ENCODE measurements around the gene ABCC3. TPM values are rescaled to one million over a fixed set of nuclear protein-coding genes. Genes with fewer than 3 reads are reported as not detected.

The ABCC3 gene
- total and polyA plus RNA-seq, 9 of the 15 experiments (the other 6 are each of a cell fraction or from before 2014, with no cell fraction given), result 0.03 to 1.6 (median 0.42) TPM; not detected in 5

DNA sequence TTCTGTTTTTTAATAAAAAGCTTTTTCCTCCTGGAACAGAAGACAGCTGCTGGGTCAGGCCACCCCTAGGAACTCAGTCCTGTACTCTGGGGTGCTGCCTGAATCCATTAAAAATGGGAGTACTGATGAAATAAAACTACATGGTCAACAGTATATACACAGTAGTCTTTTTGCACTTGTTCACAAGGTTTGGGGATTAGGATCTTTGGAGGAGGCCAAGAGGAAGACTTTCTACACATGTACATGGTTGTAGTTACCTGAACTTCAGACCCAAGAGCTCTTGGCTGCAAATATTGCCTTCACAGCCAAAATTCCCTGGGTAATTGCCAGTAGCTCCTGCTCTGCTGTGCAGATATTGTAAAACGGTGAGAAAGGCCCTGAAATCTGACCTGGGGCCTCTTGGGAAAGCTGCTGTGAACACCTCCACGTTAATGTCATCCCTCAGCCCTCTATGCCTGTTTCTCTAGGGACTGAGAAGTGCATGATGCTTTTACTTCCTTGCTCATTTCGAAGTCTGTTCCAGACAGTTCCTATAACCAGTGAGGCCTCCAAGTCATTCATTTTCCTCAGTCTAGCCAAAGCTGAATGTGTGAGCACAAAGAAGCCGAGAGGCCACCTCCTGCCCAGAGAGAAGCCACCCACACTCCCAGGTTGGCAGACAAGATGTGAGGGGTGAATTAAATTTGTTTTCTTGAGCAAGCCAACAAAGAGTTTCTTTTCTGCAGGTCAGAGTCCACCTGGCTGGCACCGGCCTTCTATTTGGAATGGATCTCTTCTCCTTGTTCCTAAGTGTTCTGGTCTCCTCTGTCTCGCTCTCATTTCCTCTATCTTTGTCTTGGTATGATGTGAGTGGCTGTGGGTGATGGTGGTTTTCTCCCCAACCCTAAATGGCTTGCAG lies 57.1 kb downstream of the ABCC3 start:
- no peak overlapping the region for H3K27ac ChIP-seq (ENCODE audit: extremely low read depth, low read depth, low read length)
- no peak for TF ChIP-seq MAFK (IDR thresholded peaks at IDR 0.05; ENCODE audit: low read length)
- no peak for TF ChIP-seq ZNF57 (CRISPR knock-in tag; IDR thresholded peaks at IDR 0.05)
- TF ChIP-seq, protein P1, sequence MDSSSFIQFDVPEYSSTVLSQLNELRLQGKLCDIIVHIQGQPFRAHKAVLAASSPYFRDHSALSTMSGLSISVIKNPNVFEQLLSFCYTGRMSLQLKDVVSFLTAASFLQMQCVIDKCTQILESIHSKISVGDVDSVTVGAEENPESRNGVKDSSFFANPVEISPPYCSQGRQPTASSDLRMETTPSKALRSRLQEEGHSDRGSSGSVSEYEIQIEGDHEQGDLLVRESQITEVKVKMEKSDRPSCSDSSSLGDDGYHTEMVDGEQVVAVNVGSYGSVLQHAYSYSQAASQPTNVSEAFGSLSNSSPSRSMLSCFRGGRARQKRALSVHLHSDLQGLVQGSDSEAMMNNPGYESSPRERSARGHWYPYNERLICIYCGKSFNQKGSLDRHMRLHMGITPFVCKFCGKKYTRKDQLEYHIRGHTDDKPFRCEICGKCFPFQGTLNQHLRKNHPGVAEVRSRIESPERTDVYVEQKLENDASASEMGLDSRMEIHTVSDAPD (CRISPR knock-in tag; IDR thresholded peaks at IDR 0.05), result no peak
- TF ChIP-seq SMARCC2 (IDR thresholded peaks at IDR 0.05; ENCODE audit: low read depth), result no peak
- TF ChIP-seq, protein P2, sequence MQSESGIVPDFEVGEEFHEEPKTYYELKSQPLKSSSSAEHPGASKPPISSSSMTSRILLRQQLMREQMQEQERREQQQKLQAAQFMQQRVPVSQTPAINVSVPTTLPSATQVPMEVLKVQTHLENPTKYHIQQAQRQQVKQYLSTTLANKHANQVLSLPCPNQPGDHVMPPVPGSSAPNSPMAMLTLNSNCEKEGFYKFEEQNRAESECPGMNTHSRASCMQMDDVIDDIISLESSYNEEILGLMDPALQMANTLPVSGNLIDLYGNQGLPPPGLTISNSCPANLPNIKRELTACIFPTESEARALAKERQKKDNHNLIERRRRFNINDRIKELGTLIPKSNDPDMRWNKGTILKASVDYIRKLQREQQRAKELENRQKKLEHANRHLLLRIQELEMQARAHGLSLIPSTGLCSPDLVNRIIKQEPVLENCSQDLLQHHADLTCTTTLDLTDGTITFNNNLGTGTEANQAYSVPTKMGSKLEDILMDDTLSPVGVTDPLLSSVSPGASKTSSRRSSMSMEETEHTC (IDR thresholded peaks at IDR 0.05), result no peak
- TF ChIP-seq PYGO2 (tag; IDR thresholded peaks at IDR 0.05), result no peak
- TF ChIP-seq HCFC1 (IDR thresholded peaks at IDR 0.05; ENCODE audit: low read depth, low read length), result no peak
- TF ChIP-seq, protein P3, sequence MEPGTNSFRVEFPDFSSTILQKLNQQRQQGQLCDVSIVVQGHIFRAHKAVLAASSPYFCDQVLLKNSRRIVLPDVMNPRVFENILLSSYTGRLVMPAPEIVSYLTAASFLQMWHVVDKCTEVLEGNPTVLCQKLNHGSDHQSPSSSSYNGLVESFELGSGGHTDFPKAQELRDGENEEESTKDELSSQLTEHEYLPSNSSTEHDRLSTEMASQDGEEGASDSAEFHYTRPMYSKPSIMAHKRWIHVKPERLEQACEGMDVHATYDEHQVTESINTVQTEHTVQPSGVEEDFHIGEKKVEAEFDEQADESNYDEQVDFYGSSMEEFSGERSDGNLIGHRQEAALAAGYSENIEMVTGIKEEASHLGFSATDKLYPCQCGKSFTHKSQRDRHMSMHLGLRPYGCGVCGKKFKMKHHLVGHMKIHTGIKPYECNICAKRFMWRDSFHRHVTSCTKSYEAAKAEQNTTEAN (CRISPR knock-in tag; IDR thresholded peaks at IDR 0.05), result no peak
- TF ChIP-seq ZNF780A (CRISPR knock-in tag; IDR thresholded peaks at IDR 0.05), result no peak
- TF ChIP-seq ZNF76 (CRISPR knock-in tag; IDR thresholded peaks at IDR 0.05; ENCODE audit: borderline replicate concordance), result no peak
- TF ChIP-seq CCAR2 (IDR thresholded peaks at IDR 0.05; ENCODE audit: low read depth, low read length), result no peak
- no peak for TF ChIP-seq TGIF2 (CRISPR knock-in tag; IDR thresholded peaks at IDR 0.05)
- TF ChIP-seq TCF3 (CRISPR knock-in tag; IDR thresholded peaks at IDR 0.05), result no peak
- TF ChIP-seq ETV5 (CRISPR knock-in tag; IDR thresholded peaks at IDR 0.05; ENCODE audit: low read depth), result no peak
- TF ChIP-seq KLF16 (IDR thresholded peaks at IDR 0.05), result no peak
- no peak for TF ChIP-seq ZNF75A (CRISPR knock-in tag; IDR thresholded peaks at IDR 0.05)
- TF ChIP-seq ZNF668 (CRISPR knock-in tag; IDR thresholded peaks at IDR 0.05), result no peak
- TF ChIP-seq ETS2 (tag; IDR thresholded peaks at IDR 0.05; ENCODE audit: borderline replicate concordance, poor library complexity, severe bottlenecking), result no peak
- H3K9ac ChIP-seq (ENCODE audit: insufficient read depth in 1 of 2, low read depth in 2 of 2, low read length in 2 of 2), result peak overlapping the region in 1 of 2 experiments; percentile 26; a peak in 1 of 4 replicates
- POLR2A ChIA-PET, result interaction anchor here (0.7 to 1.8 kb wide), 6 partner anchors 8 to 270 kb away, joined by 3 to 5 read pairs (median 4); partner anchors contain the start of gene LUC7L3
- H3K79me2 ChIP-seq (ENCODE audit: control insufficient read depth, insufficient read depth, low read length), result no peaks in the 10 kb centered on the region
- intact Hi-C loops (cut with micrococcal nuclease), result no loop called here
- no TSS peak for BruUV-seq (replicated peaks)
- no peaks in the 10 kb centered on the region for H3K9me1 ChIP-seq (ENCODE audit: control insufficient read depth, insufficient read depth, low read length)
- ATAC-seq (no peak), FAIRE-seq (no peak), DNase-seq (ENCODE audit: extremely low read depth in 1 of 4, low spot score in 3 of 4) (no peak)
- H2AFZ ChIP-seq (ENCODE audit: low read depth, low read length), result no peak overlapping the region
- H4K20me1 ChIP-seq (replicated peaks; ENCODE audit: control insufficient read depth, insufficient read depth, low read length), result no peaks in the 10 kb centered on the region
- in situ Hi-C loops (cut with MboI), result no loop called here
- WGBS (ENCODE audit: insufficient coverage, low coverage, missing lambda C conversion rate), result 59% methylated on average over 6 of the region's 6 CpGs
- CTCF ChIA-PET (ENCODE audit: low intra/inter-chr PET ratio), result interaction anchor here (0.6 kb wide), 1 partner anchor 13 kb away, joined by 3 read pairs; no protein-coding TSS in a partner anchor
- H3K27me3 ChIP-seq (ENCODE audit: control insufficient read depth in 2 of 2, insufficient read depth in 2 of 2, low read length in 2 of 2), result no peaks in the 10 kb centered on the region
- no peak overlapping the region for H3K4me2 ChIP-seq (ENCODE audit: insufficient read depth, low read length)
- peaks cover 45% of the 10 kb centered on the region for H3K36me3 ChIP-seq (ENCODE audit: control insufficient read depth, insufficient read depth, low read length)
- peaks cover 0 to 10% of the 10 kb centered on the region in 2 experiments; a peak in 2 of 5 replicates for H3K4me1 ChIP-seq (replicated peaks in 1 of 2; ENCODE audit: control insufficient read depth in 2 of 2, insufficient read depth in 2 of 2, low read length in 2 of 2)
- H3K4me3 ChIP-seq, result no peak overlapping the region
- no peaks in the 10 kb centered on the region for H3K9me3 ChIP-seq (replicated peaks; ENCODE audit: control insufficient read depth, insufficient read depth, low read depth, low read length)
